Upper lobe of left lung (tissue), 4 donors: ENCODE measurements around the gene PLXNB2.

Experiments used
- CTCF ChIP-seq, 6 experiments: fragments of 450-650 bp in 4 of 6; fragments of 200-600 bp in 2 of 6; sonication (generic) in 2 of 6; IDR thresholded peaks; one replicate each; pipeline ENCODE4 v1.5.1; 2016 to 2019; ENCODE audit warnings: antibody characterized with exemption in 6 of 6
- EP300 ChIP-seq, 4 donors: sonication (generic); formaldehyde crosslinking; IDR thresholded peaks; one replicate each; pipeline ENCODE4 v1.5.1; 2017; ENCODE audit warnings: antibody characterized with exemption in 4 of 4, control low read depth in 2 of 4
- POLR2AphosphoS5 ChIP-seq, 2 donors: sonication (generic); formaldehyde crosslinking; IDR thresholded peaks; one replicate each; pipeline ENCODE4 v1.5.1; 2017; ENCODE audit warnings: antibody characterized with exemption in 2 of 2

- no peak for TF ChIP-seq EP300 (IDR thresholded peaks at IDR 0.05)
- no peak for TF ChIP-seq CTCF (IDR thresholded peaks at IDR 0.05)
- no peak for TF ChIP-seq POLR2AphosphoS5 (IDR thresholded peaks at IDR 0.05)
Measured at GRCh38 chr22:50226063-50226874, 81.2 kb downstream of the PLXNB2 start.
